Measurements from ENCODE around the gene HPCA. TPM values are rescaled to one million over a fixed set of nuclear protein-coding genes. Genes with fewer than 3 reads are reported as not detected.

Gene HPCA
- total and polyA plus RNA-seq, 2 of the 13 experiments (the other 11 are each of a cell fraction or from before 2014, with no cell fraction given): not detected

DNA sequence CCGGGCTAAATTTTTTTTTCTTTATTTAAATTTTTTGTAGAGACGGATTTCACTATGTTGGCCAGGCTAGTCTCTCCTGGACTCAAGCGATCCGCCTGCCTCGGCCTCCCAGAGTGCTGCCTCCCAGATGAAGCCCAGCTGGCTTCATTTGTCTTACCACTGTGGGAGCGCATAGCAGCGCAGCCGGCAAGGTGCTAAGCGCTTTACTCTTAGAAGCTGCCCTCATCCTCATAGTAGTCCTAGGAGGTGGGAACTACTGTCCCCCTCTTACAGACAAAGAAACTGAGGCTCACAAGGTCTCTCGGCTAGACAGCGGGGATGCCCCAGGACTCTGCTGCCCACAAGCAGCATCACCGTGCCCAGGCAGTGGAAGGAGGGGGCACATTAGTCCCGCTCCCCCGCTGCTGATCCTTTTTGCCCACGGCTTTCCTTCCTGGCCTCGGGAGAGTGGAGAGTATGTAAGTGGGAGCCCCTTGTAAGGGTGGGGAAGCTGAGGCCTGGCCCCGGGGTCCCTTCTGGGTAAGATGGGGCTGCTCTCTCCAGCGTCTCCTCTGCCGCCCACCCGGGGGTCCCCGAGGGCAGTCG is 14.2 kb downstream of the HPCA start:
- Histone ChIP-seq H2AFZ (ENCODE audit: low read length) (no peak overlapping the region), H3K36me3 (replicated peaks in 1 of 2; ENCODE audit: control insufficient read depth in 1 of 2, insufficient read depth in 2 of 2, low read length in 2 of 2) (no peaks in the 10 kb centered on the region), H3K27ac (ENCODE audit: extremely low read length, insufficient read depth, low read length) (no peak overlapping the region), H3K4me2 (ENCODE audit: low read depth, low read length) (peak overlapping the region; percentile 78; the same call in 1 of the 2 replicates), H3K4me3 (replicated peaks in 1 of 3; ENCODE audit: insufficient read depth in 1 of 3, low read depth in 2 of 3, low read length in 3 of 3) (peak overlapping the region in 2 of 3 experiments; percentile 39 to 72; a peak in 3 of 6 replicates), H3K4me1 (ENCODE audit: insufficient read depth, low read length) (no peaks in the 10 kb centered on the region), H4K20me1 (ENCODE audit: insufficient read depth, low read length) (no peaks in the 10 kb centered on the region), H3K9ac (ENCODE audit: insufficient read depth, low read depth, low read length) (no peak overlapping the region), H3K27me3 (ENCODE audit: control insufficient read depth in 1 of 2, insufficient read depth in 2 of 2, low read length in 2 of 2) (peaks cover 11 to 48% of the 10 kb centered on the region in 2 experiments), H3K79me2 (ENCODE audit: insufficient read depth, low read length) (no peaks in the 10 kb centered on the region), H3K9me3 (ENCODE audit: low read length) (no peaks in the 10 kb centered on the region)
- CTCF ChIA-PET (ENCODE audit: low intra/inter-chr PET ratio, low total read pairs): no interaction called here
- WGBS (ENCODE audit: low lambda C conversion rate): 40% methylated on average over 19 of the region's 22 CpGs
- POLR2A ChIA-PET: no interaction called here
- TF ChIP-seq PITX1 (CRISPR knock-in tag; IDR thresholded peaks at IDR 0.05) (no peak), EZH2 (conservative IDR thresholded peaks at IDR 0.05; ENCODE audit: low read depth, low read length) (0 out of 2 replicates have a peak, but pooled peaks have one; percentile 54), ZMAT3 (CRISPR knock-in tag; conservative IDR thresholded peaks at IDR 0.05) (no peak), NRL (CRISPR knock-in tag; IDR thresholded peaks at IDR 0.05; ENCODE audit: borderline replicate concordance) (0 out of 2 replicates have a peak, but pooled peaks have one; percentile 38), ZNF564 (CRISPR knock-in tag; IDR thresholded peaks at IDR 0.05) (no peak), ONECUT2 (CRISPR knock-in tag; IDR thresholded peaks at IDR 0.05) (no peak), THYN1 (CRISPR knock-in tag; IDR thresholded peaks at IDR 0.05; ENCODE audit: borderline replicate concordance, low read depth) (no peak), SP2 (CRISPR knock-in tag; IDR thresholded peaks at IDR 0.05) (no peak), KMT2B (CRISPR knock-in tag; IDR thresholded peaks at IDR 0.05) (no peak), GPN1 (CRISPR knock-in tag; IDR thresholded peaks at IDR 0.05; ENCODE audit: borderline replicate concordance) (no peak)
- TF ChIP-seq, protein P1, sequence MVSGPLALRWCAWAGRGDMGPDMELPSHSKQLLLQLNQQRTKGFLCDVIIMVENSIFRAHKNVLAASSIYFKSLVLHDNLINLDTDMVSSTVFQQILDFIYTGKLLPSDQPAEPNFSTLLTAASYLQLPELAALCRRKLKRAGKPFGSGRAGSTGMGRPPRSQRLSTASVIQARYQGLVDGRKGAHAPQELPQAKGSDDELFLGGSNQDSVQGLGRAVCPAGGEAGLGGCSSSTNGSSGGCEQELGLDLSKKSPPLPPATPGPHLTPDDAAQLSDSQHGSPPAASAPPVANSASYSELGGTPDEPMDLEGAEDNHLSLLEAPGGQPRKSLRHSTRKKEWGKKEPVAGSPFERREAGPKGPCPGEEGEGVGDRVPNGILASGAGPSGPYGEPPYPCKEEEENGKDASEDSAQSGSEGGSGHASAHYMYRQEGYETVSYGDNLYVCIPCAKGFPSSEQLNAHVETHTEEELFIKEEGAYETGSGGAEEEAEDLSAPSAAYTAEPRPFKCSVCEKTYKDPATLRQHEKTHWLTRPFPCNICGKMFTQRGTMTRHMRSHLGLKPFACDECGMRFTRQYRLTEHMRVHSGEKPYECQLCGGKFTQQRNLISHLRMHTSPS (CRISPR knock-in tag; IDR thresholded peaks at IDR 0.05; ENCODE audit: low read depth): no peak
- TF ChIP-seq, protein P2, sequence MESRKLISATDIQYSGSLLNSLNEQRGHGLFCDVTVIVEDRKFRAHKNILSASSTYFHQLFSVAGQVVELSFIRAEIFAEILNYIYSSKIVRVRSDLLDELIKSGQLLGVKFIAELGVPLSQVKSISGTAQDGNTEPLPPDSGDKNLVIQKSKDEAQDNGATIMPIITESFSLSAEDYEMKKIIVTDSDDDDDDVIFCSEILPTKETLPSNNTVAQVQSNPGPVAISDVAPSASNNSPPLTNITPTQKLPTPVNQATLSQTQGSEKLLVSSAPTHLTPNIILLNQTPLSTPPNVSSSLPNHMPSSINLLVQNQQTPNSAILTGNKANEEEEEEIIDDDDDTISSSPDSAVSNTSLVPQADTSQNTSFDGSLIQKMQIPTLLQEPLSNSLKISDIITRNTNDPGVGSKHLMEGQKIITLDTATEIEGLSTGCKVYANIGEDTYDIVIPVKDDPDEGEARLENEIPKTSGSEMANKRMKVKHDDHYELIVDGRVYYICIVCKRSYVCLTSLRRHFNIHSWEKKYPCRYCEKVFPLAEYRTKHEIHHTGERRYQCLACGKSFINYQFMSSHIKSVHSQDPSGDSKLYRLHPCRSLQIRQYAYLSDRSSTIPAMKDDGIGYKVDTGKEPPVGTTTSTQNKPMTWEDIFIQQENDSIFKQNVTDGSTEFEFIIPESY (CRISPR knock-in tag; IDR thresholded peaks at IDR 0.05): no peak
- TF ChIP-seq, protein P3, sequence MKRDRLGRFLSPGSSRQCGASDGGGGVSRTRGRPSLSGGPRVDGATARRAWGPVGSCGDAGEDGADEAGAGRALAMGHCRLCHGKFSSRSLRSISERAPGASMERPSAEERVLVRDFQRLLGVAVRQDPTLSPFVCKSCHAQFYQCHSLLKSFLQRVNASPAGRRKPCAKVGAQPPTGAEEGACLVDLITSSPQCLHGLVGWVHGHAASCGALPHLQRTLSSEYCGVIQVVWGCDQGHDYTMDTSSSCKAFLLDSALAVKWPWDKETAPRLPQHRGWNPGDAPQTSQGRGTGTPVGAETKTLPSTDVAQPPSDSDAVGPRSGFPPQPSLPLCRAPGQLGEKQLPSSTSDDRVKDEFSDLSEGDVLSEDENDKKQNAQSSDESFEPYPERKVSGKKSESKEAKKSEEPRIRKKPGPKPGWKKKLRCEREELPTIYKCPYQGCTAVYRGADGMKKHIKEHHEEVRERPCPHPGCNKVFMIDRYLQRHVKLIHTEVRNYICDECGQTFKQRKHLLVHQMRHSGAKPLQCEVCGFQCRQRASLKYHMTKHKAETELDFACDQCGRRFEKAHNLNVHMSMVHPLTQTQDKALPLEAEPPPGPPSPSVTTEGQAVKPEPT (CRISPR knock-in tag; IDR thresholded peaks at IDR 0.05; ENCODE audit: low read depth): no peak
- ATAC-seq: no peak; the same call in 1 of the 3 replicates
- intact Hi-C loops (cut with micrococcal nuclease; ENCODE audit: unreplicated experiment) (no loop called here), in situ Hi-C loops (cut with HindIII; ENCODE audit: extremely low pct_ligation_motif_present, low pct_unique_long_range_greater_than_20kb) (no loop called here)
- no peak for FAIRE-seq
- BruUV-seq (replicated peaks): no TSS peak
- DNase-seq (ENCODE audit: low spot score): no peak
